Neural cell (in vitro differentiated cells): ENCODE data around the gene FOXN1. TPM values are rescaled to one million over a fixed set of nuclear protein-coding genes. Genes with fewer than 3 reads are reported as not detected.

Experiments used
- H2AFZ ChIP-seq: fragments of 200-600, 300-800 bp; sonication (generic), shearing (Covaris generic); 2 replicates; pipeline ENCODE4 v1.6.0; 2014; ENCODE audit warnings: low read depth, mild to moderate bottlenecking, antibody characterized with exemption, low read length, moderate library complexity
- H3F3A ChIP-seq: fragments of 200-600 bp; shearing (Covaris generic); 2 replicates; pipeline ENCODE4 v1.6.1; 2016; ENCODE audit warnings: mild to moderate bottlenecking, moderate library complexity, mixed read lengths, antibody characterized with exemption, low read length; ENCODE audit not compliant: insufficient read depth, poor library complexity, severe bottlenecking
- H3K27ac ChIP-seq: fragments of 200-600, 300-800 bp; sonication (generic), shearing (Covaris generic); 2 replicates; pipeline ENCODE4 v1.5.1; 2014; ENCODE audit warnings: mild to moderate bottlenecking, low read length, moderate library complexity
- H3K27me3 ChIP-seq: fragments of 300-800, 200-600 bp; sonication (generic), shearing (Covaris generic); 2 replicates; pipeline ENCODE4 v1.6.0; 2014; ENCODE audit warnings: mild to moderate bottlenecking, low read depth, low read length, moderate library complexity; ENCODE audit not compliant: insufficient read depth
- H3K36me3 ChIP-seq: fragments of 300-800, 200-600 bp; sonication (generic), shearing (Covaris generic); 2 replicates; pipeline ENCODE4 v1.5.1; 2014; ENCODE audit warnings: mild to moderate bottlenecking, antibody characterized with exemption, low read length, moderate library complexity; ENCODE audit not compliant: insufficient read depth
- H3K4me2 ChIP-seq: fragments of 300-800, 200-600 bp; sonication (generic), shearing (Covaris generic); 2 replicates; pipeline ENCODE4 v1.6.0; 2014; ENCODE audit warnings: mild to moderate bottlenecking, low read length
- H3K4me3 ChIP-seq: fragments of 300-800, 200-600 bp; sonication (generic), shearing (Covaris generic); 2 replicates; pipeline ENCODE4 v1.5.1; 2014; ENCODE audit warnings: mild to moderate bottlenecking, low read length, moderate library complexity
- H3K79me2 ChIP-seq: fragments of 200-600 bp; shearing (Covaris generic); replicated peaks from 2 replicates; pipeline ENCODE4 v1.6.0; 2014; ENCODE audit warnings: mild to moderate bottlenecking, low read length, moderate library complexity; ENCODE audit not compliant: insufficient read depth
- H3K9ac ChIP-seq: fragments of 300-800, 200-600 bp; sonication (generic), shearing (Covaris generic); 2 replicates; pipeline ENCODE4 v1.6.1; 2016; ENCODE audit warnings: mild to moderate bottlenecking, low read length, mixed read lengths
- H3K9me2 ChIP-seq: fragments of 200-600 bp; shearing (Covaris generic); 2 replicates; pipeline ENCODE4 v1.6.1; 2016; ENCODE audit warnings: mild to moderate bottlenecking, low read length, mixed read lengths; ENCODE audit not compliant: insufficient read depth
- H3K9me3 ChIP-seq: fragments of 200-600, 300-800 bp; sonication (generic), shearing (Covaris generic); 2 replicates; pipeline ENCODE4 v1.6.1; 2016; ENCODE audit warnings: mild to moderate bottlenecking, mixed run types, low read length, moderate library complexity, mixed read lengths
- H4K20me1 ChIP-seq: fragments of 200-600 bp; shearing (Covaris generic); 2 replicates; pipeline ENCODE4 v1.6.1; 2016; ENCODE audit warnings: mild to moderate bottlenecking, mixed run types; ENCODE audit not compliant: insufficient read depth
- CTCF ChIP-seq: fragments of 450-650 bp; IDR thresholded peaks from 2 replicates; pipeline ENCODE4 v1.5.1; 2014; ENCODE audit warnings: antibody characterized with exemption, mild to moderate bottlenecking, moderate library complexity; ENCODE audit not compliant: poor library complexity, severe bottlenecking
- EP300 ChIP-seq: fragments of 450-650 bp; conservative IDR thresholded peaks from 2 replicates; pipeline ENCODE4 v1.6.1; 2014; ENCODE audit warnings: antibody characterized with exemption, mild to moderate bottlenecking, moderate library complexity; ENCODE audit not compliant: poor library complexity, severe bottlenecking
- EZH2 ChIP-seq: fragments of 200-600, 300-800 bp; shearing (Covaris generic), sonication (generic); IDR thresholded peaks from 2 replicates; pipeline ENCODE4 v1.6.1; 2014; ENCODE audit warnings: antibody characterized with exemption, low read length, borderline replicate concordance, mild to moderate bottlenecking; ENCODE audit not compliant: insufficient read depth, poor library complexity, severe bottlenecking
- MXI1 ChIP-seq: fragments of 450-650 bp; conservative IDR thresholded peaks from 2 replicates; pipeline ENCODE4 v1.6.1; 2014; ENCODE audit warnings: antibody characterized with exemption, mild to moderate bottlenecking; ENCODE audit not compliant: poor library complexity, severe bottlenecking
- POLR2AphosphoS5 ChIP-seq: IDR thresholded peaks from 2 replicates; pipeline ENCODE4 v1.6.1; 2012
- RAD21 ChIP-seq: fragments of 450-650 bp; conservative IDR thresholded peaks from 2 replicates; pipeline ENCODE4 v1.6.1; 2014; ENCODE audit warnings: antibody characterized with exemption, mild to moderate bottlenecking, moderate library complexity
- SMC3 ChIP-seq: fragments of 450-650 bp; conservative IDR thresholded peaks from 2 replicates; pipeline ENCODE4 v1.6.1; 2014; ENCODE audit warnings: antibody characterized with exemption, mild to moderate bottlenecking, moderate library complexity; ENCODE audit not compliant: poor library complexity
- TAF1 ChIP-seq: IDR thresholded peaks from 2 replicates; pipeline ENCODE4 v1.6.1; 2012; ENCODE audit warnings: low read depth
- polyA plus RNA-seq: library from polyadenylated mRNA; depleted of rRNA; stranded (reverse); fragments of >200 nt; gene quantifications from 2 replicates; pipeline ENCODE4 v1.2.3, GENCODE V29; 2014
- TF ChIP-seq, protein P1 (sequence below): IDR thresholded peaks from 2 replicates; pipeline ENCODE4 v1.6.1; 2012; ENCODE audit warnings: borderline replicate concordance

Gene FOXN1
- polyA plus RNA-seq, 1 donor from 2014 or later, result not detected

GRCh38 chr17:28533091-28533807 lies 27.1 kb downstream of the FOXN1 start:
- Histone ChIP-seq H3K9ac (no peak overlapping the region), H3K9me2 (no peaks in the 10 kb centered on the region), H3K4me3 (no peak overlapping the region), H3K9me3 (no peaks in the 10 kb centered on the region), H3K79me2 (no peaks in the 10 kb centered on the region), H3F3A (no peaks in the 10 kb centered on the region), H3K36me3 (no peaks in the 10 kb centered on the region), H3K4me2 (no peak overlapping the region), H4K20me1 (no peaks in the 10 kb centered on the region), H2AFZ (no peak overlapping the region), H3K27me3 (no peaks in the 10 kb centered on the region), H3K27ac (no peak overlapping the region)
- TF ChIP-seq POLR2AphosphoS5 (no peak), EZH2 (no peak), RAD21 (no peak), SMC3 (no peak), EP300 (no peak), MXI1 (no peak), CTCF (no peak), TAF1 (no peak)
- TF ChIP-seq, protein P1, sequence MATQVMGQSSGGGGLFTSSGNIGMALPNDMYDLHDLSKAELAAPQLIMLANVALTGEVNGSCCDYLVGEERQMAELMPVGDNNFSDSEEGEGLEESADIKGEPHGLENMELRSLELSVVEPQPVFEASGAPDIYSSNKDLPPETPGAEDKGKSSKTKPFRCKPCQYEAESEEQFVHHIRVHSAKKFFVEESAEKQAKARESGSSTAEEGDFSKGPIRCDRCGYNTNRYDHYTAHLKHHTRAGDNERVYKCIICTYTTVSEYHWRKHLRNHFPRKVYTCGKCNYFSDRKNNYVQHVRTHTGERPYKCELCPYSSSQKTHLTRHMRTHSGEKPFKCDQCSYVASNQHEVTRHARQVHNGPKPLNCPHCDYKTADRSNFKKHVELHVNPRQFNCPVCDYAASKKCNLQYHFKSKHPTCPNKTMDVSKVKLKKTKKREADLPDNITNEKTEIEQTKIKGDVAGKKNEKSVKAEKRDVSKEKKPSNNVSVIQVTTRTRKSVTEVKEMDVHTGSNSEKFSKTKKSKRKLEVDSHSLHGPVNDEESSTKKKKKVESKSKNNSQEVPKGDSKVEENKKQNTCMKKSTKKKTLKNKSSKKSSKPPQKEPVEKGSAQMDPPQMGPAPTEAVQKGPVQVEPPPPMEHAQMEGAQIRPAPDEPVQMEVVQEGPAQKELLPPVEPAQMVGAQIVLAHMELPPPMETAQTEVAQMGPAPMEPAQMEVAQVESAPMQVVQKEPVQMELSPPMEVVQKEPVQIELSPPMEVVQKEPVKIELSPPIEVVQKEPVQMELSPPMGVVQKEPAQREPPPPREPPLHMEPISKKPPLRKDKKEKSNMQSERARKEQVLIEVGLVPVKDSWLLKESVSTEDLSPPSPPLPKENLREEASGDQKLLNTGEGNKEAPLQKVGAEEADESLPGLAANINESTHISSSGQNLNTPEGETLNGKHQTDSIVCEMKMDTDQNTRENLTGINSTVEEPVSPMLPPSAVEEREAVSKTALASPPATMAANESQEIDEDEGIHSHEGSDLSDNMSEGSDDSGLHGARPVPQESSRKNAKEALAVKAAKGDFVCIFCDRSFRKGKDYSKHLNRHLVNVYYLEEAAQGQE, result no peak

DNA sequence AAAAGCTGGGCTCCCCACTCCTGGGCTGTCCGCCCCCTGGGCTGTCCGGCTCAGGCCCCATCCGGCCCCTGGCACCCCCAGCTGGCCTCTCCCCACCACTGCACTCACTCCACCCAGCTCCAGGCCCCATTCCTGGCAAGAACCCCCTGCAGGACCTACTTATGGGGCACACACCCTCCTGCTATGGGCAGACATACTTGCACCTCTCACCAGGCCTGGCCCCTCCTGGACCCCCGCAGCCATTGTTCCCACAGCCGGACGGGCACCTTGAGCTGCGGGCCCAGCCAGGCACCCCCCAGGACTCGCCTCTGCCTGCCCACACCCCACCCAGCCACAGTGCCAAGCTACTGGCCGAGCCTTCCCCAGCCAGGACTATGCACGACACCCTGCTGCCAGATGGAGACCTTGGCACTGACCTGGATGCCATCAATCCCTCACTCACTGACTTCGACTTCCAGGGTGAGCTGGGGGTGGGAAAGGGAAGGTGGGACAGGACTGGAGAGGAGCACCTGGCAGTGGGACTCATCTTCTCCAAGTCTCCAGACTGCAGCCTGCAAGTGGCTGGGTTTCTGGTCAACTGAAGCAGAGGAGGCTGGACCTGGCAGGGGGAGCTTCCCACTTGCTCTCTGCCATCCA lies 28.7 kb downstream of the FOXN1 start:
- Histone ChIP-seq H2AFZ (no peak overlapping the region), H3K4me2 (no peak overlapping the region), H3K79me2 (no peaks in the 10 kb centered on the region), H3K36me3 (no peaks in the 10 kb centered on the region), H4K20me1 (no peaks in the 10 kb centered on the region), H3K27ac (no peak overlapping the region), H3K9me3 (no peaks in the 10 kb centered on the region), H3K9me2 (no peaks in the 10 kb centered on the region), H3K9ac (no peak overlapping the region), H3F3A (no peaks in the 10 kb centered on the region), H3K27me3 (no peaks in the 10 kb centered on the region), H3K4me3 (no peak overlapping the region)
- no peak for TF ChIP-seq MXI1
- TF ChIP-seq SMC3, result no peak
- TF ChIP-seq, protein P1, result no peak
- no peak for TF ChIP-seq TAF1
